Measurements from ENCODE around the gene ARPC1B.
A peak's percentile ranks its signal among the peaks of the same experiment; 100 is the strongest.

Gene ARPC1B

DNA sequence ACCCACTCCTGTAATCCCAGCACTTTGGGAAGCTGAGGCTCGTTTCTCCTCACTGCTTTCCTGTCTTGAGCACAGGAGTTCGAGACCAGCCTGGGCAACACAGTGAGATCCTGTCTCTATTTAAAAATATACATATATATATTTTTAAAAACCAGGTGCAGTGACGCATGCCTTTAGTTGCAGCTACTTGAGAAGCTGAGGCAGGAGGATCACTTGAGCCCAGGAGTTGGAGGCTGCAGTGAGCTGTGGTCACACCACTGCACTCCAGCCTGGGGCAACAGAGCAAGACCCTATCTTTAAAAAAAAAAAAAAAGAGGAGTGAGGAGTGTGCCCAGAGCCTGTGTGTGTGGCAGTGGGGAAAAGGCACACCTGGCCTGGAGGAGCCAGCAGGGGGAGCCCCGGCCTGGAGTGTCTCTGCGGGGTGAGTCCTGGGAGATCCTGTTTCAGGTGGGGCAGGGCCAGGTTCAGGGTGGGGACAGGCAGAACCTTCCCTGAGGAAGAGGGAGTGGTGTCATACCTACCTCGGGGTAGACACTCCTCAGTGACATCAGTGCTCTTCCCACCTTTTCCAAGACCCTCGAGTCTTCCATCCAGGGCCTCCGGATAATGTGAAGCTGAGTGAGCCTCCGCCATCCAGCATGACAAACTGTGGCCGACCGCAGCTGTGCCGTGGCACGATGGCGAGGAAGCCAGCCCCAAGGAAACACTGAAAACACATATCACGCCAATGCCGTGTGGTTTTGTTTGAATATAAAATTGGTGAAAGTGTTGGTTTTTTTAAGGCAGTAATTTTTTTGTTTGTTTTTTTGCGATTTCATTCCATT is 9.0 kb upstream of the ARPC1B start:
- H3K27ac Mint-ChIP-seq, result no peak overlapping the region
- H3K4me3 Mint-ChIP-seq, result no peak overlapping the region
- H3K36me3 Mint-ChIP-seq (ENCODE audit: low read depth), result peaks cover 53% of the 10 kb centered on the region
- peaks cover 6% of the 10 kb centered on the region for H3K4me1 Mint-ChIP-seq
- TF ChIP-seq, protein P1, sequence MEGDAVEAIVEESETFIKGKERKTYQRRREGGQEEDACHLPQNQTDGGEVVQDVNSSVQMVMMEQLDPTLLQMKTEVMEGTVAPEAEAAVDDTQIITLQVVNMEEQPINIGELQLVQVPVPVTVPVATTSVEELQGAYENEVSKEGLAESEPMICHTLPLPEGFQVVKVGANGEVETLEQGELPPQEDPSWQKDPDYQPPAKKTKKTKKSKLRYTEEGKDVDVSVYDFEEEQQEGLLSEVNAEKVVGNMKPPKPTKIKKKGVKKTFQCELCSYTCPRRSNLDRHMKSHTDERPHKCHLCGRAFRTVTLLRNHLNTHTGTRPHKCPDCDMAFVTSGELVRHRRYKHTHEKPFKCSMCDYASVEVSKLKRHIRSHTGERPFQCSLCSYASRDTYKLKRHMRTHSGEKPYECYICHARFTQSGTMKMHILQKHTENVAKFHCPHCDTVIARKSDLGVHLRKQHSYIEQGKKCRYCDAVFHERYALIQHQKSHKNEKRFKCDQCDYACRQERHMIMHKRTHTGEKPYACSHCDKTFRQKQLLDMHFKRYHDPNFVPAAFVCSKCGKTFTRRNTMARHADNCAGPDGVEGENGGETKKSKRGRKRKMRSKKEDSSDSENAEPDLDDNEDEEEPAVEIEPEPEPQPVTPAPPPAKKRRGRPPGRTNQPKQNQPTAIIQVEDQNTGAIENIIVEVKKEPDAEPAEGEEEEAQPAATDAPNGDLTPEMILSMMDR (IDR thresholded peaks at IDR 0.05; ENCODE audit: unreplicated experiment in 3 of 3), result peak; percentile 15 to 38 (median 34)
- H3K27me3 Mint-ChIP-seq (ENCODE audit: low read depth), result no peaks in the 10 kb centered on the region
- no peaks in the 10 kb centered on the region for H3K9me3 Mint-ChIP-seq

DNA sequence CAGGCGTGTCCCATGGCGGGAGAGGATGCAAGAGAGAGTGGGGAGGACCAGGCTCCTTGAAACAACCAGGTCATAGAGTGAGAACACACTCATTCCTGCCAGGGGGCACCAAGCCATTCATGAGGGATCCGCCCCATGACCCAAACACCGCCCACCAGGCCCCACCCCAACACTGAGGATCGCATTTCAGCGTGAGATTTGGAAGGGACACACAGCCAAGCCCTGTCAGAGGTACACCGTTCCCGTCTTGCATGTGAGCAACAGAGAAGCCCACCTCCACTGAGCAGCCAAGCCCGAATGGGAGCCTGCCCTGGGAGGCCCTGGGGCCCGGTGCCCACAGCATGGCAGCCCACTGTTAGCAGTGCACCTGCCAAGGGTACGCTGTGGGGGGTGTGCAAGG is 7.9 kb upstream of the ARPC1B start:
- H3K36me3 Mint-ChIP-seq (ENCODE audit: low read depth), result peaks cover 43% of the 10 kb centered on the region
- peaks cover 6% of the 10 kb centered on the region for H3K4me1 Mint-ChIP-seq
- no peak overlapping the region for H3K4me3 Mint-ChIP-seq
- TF ChIP-seq, protein P1 (IDR thresholded peaks at IDR 0.05; ENCODE audit: unreplicated experiment in 3 of 3), result no peak
- no peak overlapping the region for H3K27ac Mint-ChIP-seq
- no peaks in the 10 kb centered on the region for H3K27me3 Mint-ChIP-seq (ENCODE audit: low read depth)
- H3K9me3 Mint-ChIP-seq, result no peaks in the 10 kb centered on the region

DNA sequence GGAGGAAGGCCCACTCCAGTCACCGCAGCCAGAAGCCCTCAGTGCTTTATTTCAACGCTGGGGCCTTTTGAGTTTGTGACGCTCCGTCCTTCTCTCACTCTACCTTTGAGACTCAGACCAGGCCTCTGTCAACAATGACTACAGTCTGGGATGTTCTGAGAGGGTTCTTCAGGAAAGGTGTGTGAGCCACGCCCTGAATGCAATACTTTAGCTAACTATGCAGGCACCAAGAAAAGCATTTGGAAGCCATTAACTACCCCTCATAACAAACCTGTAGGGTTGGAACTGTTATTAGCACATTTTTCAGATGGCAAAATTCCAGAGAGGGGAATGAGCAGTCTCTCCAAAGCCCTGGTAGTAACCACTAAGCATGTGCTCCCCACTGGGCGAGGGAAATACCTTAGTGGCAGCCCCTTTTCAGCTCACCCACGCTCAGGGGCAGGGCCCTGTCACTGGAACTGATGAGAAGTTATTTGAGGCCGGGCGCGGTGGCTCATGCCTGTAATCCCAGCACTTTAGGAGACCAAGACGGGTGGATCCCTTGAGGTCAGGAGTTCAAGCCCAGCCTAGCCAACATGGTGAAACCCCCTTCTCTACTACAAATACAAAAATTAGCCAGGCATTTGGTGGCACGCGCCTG is 5.7 kb upstream of the ARPC1B start:
- no peak overlapping the region for H3K27ac Mint-ChIP-seq
- no peaks in the 10 kb centered on the region for H3K9me3 Mint-ChIP-seq
- H3K4me3 Mint-ChIP-seq, result no peak overlapping the region
- H3K27me3 Mint-ChIP-seq (ENCODE audit: low read depth), result peaks cover 5% of the 10 kb centered on the region
- TF ChIP-seq, protein P1 (IDR thresholded peaks at IDR 0.05; ENCODE audit: unreplicated experiment in 3 of 3), result no peak
- peaks cover 27% of the 10 kb centered on the region for H3K36me3 Mint-ChIP-seq (ENCODE audit: low read depth)
- peaks cover 15% of the 10 kb centered on the region for H3K4me1 Mint-ChIP-seq

DNA sequence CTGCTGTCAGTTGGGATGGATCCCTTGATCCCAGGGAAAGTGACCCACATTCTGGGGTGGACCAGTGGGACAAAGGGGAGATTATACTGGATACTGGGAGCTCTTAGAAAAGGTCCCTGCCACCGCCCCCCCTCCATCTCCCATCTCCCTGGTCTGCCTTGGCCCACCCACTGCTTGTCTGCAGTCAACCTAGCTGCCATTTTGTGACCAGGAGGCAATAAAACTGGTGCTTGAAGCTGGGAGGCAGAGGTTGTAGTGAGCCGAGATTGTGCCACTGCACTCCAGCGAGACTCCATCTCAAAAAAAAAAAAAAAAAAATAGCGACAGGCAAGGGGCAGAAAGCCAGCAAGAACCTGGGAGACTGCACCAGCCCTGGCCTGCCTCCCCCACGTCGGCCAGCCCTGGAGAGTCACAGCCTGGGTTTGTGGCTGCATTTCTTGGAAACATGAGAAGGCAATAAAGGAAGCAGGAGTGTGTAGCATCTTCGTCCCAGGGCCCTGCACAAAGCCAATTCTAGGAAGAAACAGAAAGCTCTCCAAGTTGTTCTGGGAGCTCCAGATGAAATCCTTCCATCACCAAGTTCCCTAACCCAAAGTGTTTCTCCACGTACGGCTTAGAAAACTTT is 4.7 kb upstream of the ARPC1B start:
- H3K9me3 Mint-ChIP-seq, result no peaks in the 10 kb centered on the region
- peaks cover 20% of the 10 kb centered on the region for H3K36me3 Mint-ChIP-seq (ENCODE audit: low read depth)
- H3K27me3 Mint-ChIP-seq (ENCODE audit: low read depth), result peaks cover 5% of the 10 kb centered on the region
- H3K27ac Mint-ChIP-seq, result peak overlapping the region; percentile 64 to 77 (median 71)
- peaks cover 15% of the 10 kb centered on the region for H3K4me1 Mint-ChIP-seq
- H3K4me3 Mint-ChIP-seq, result peak overlapping the region in 1 of 3 experiments; percentile 31
- TF ChIP-seq, protein P1 (IDR thresholded peaks at IDR 0.05; ENCODE audit: unreplicated experiment in 3 of 3), result no peak

DNA sequence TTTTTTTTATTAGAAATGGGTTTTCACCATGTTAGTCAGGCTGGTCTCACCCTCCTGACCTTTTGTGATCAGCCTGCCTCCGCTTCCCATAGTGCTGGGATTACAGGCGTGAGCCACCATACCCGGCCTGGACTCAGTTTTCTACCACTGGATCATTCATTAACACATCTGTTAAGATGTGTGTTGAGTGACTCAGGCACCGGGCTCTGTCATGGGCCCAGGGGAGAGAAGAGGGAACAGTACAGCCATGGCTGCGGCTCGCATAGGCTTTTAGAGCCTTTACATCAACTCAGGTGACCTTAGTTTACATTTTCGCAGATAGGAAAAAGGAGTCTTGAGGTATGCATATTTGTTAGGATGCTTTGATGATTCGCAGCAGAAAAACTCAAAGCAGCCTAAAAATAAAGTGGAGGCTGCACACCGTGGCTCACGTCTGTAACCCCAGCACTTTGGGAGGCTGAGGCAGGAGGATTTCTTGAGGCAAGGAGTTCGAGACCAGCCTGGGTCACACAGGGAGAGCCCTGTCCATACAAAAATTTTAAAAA is 3.1 kb upstream of the ARPC1B start:
- Mint-ChIP-seq H3K4me1 (peaks cover 15% of the 10 kb centered on the region), H3K36me3 (ENCODE audit: low read depth) (peaks cover 12% of the 10 kb centered on the region), H3K9me3 (no peaks in the 10 kb centered on the region), H3K27me3 (ENCODE audit: low read depth) (peaks cover 5% of the 10 kb centered on the region), H3K4me3 (peak overlapping the region in 2 of 3 experiments; percentile 19), H3K27ac (no peak overlapping the region)
- TF ChIP-seq, protein P1 (IDR thresholded peaks at IDR 0.05; ENCODE audit: unreplicated experiment in 3 of 3), result no peak
